Activated T-cell treated with anti-CD3 and anti-CD28 coated beads, Interleukin-2, amount 50 U/mL, for 24 hours (primary cell): ENCODE results near the gene RNF115.
"Not testable (repeated sequence)": the region's sequence is repeated elsewhere in the genome, so short reads cannot be mapped to it uniquely, and the experiment has no call there.

Source experiments
- DNase-seq: peaks from one replicate; pipeline ENCODE4 v3.0.0-alpha.2; 2020
- H3K27ac Mint-ChIP-seq: 2 replicates; pipeline ENCODE4 v1.8.0; 2020; ENCODE audit warnings: mild to moderate bottlenecking, mixed read lengths
- H3K27me3 Mint-ChIP-seq: 2 replicates; pipeline ENCODE4 v1.8.0; 2020; ENCODE audit warnings: mixed read lengths
- H3K36me3 Mint-ChIP-seq: 2 replicates; pipeline ENCODE4 v1.8.0; 2020; ENCODE audit warnings: low read depth, mixed read lengths
- H3K4me1 Mint-ChIP-seq: 2 replicates; pipeline ENCODE4 v1.8.0; 2020; ENCODE audit warnings: low read depth, mixed read lengths
- H3K4me3 Mint-ChIP-seq: 2 replicates; pipeline ENCODE4 v1.8.0; 2020; ENCODE audit warnings: mild to moderate bottlenecking, moderate library complexity, mixed read lengths
- H3K9me3 Mint-ChIP-seq: 2 replicates; pipeline ENCODE4 v1.8.0; 2020; ENCODE audit warnings: mixed read lengths

The RNF115 gene

DNA sequence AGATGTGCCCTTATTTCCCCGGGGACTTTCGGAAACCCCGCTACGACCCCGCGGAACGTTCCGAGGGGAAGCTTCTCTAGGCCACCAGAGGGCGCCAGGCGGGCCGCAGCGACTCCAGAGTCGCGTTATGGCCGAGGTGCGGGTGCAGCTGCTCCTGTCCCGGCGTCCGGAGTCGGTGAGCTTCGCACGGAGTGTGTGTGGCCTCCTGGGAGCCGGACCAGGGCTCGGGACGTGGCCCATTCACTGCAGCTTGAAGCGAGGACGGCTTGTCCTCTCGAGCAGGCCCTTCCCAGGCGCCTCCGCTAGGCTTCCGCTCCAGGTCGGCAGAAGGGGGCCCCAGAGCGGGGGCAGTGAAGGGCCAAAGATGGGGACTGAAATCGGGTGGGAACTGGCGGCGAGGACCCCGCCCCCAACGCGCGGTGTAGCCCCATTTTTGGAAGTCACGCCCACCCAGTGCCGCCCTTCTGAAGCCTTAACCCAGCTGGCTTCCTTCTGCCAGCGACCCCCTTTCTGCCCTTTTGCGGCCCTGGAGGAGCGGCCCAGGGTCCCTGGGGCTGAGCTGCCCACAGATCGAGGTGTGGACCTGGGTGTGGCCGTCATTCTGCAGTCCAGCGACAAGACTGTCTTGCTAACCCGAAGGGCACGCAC lies 21.7 kb upstream of the RNF115 start, which contains the start of gene NUDT17:
NUDT17 (plus strand) TSS at position 117 of the 648 bp plus-strand sequence; CDS start at position 128, 11 bp downstream.
- H3K27me3 Mint-ChIP-seq: no peaks in the 10 kb centered on the region
- H3K4me1 Mint-ChIP-seq: peaks cover 19% of the 10 kb centered on the region
- no peak within 1 kb of the TSS for H3K4me3 Mint-ChIP-seq
- DNase-seq: peak; percentile 86
- peak within 1 kb of the TSS; percentile 26 for H3K27ac Mint-ChIP-seq
- H3K9me3 Mint-ChIP-seq: no peaks in the 10 kb centered on the region
- H3K36me3 Mint-ChIP-seq: peaks cover 43% of the 10 kb centered on the region

GRCh38 chr1:145845144-145845513 lies 21.2 kb upstream of the RNF115 start:
- H3K4me1 Mint-ChIP-seq: peaks cover 17% of the 10 kb centered on the region
- no peak for DNase-seq
- peaks cover 43% of the 10 kb centered on the region for H3K36me3 Mint-ChIP-seq
- no peak overlapping the region for H3K27ac Mint-ChIP-seq
- no peak overlapping the region for H3K4me3 Mint-ChIP-seq
- H3K9me3 Mint-ChIP-seq: no peaks in the 10 kb centered on the region
- no peaks in the 10 kb centered on the region for H3K27me3 Mint-ChIP-seq

GRCh38 chr1:145843031-145843430 lies 19.1 kb upstream of the RNF115 start:
- Mint-ChIP-seq H3K27ac (no peak overlapping the region), H3K36me3 (peaks cover 52% of the 10 kb centered on the region), H3K4me3 (no peak overlapping the region), H3K27me3 (no peaks in the 10 kb centered on the region), H3K9me3 (no peaks in the 10 kb centered on the region), H3K4me1 (peaks cover 13% of the 10 kb centered on the region)
- DNase-seq: no peak

DNA sequence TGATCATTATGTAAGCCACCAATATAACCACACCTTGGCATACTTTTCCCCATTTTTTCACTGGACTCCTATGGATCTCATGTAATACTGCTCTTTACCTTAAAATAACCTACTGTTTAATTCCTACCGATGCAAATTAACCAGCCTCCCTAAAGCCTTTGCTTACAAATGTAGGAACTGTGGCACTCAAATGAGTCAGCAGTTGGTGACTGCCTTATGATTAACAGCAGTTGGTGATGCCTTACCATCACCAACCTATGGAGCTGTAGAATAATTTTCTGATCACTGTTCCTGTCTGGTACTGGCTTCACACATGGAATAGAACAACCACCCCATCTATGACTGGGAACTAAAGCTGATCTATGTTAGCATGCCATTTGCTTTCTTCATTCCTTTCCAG lies 13.8 kb upstream of the RNF115 start:
- Mint-ChIP-seq H3K36me3 (peaks cover 94% of the 10 kb centered on the region), H3K27me3 (no peaks in the 10 kb centered on the region), H3K27ac (peak overlapping the region; percentile 19), H3K4me1 (peaks cover 6% of the 10 kb centered on the region), H3K9me3 (no peaks in the 10 kb centered on the region), H3K4me3 (no peak overlapping the region)
- DNase-seq: no peak

DNA sequence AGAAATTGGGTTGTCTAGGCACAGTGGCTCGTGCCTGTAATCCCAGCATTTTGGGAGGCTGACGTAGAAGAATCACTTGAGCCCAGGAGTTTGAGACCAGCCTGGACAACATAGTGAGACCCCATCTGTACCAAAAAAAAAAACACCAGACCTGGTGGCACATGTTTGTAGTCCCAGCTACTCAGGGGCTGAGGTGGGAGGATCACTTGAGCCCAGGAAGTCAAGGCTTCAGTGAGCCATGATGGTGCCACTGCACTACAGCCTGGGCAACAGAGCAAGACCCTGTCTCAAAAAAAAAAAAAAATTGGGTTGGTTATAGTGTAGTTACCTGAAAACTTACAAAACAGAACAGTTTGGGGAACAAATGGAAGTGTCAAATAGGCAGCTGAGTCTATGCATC lies 6.9 kb upstream of the RNF115 start:
- not testable (repeated sequence) for H3K27ac Mint-ChIP-seq, H3K4me3 Mint-ChIP-seq, H3K9me3 Mint-ChIP-seq, DNase-seq, H3K27me3 Mint-ChIP-seq
- H3K4me1 Mint-ChIP-seq: peaks cover 36% of the 10 kb centered on the region
- peaks cover 90% of the 10 kb centered on the region for H3K36me3 Mint-ChIP-seq

GRCh38 chr1:145828367-145829026 lies 4.6 kb upstream of the RNF115 start:
- Mint-ChIP-seq H3K4me1 (peaks cover 45% of the 10 kb centered on the region), H3K36me3 (peaks cover 84% of the 10 kb centered on the region), H3K27ac (peak overlapping the region; percentile 92), H3K27me3 (no peaks in the 10 kb centered on the region), H3K4me3 (peak overlapping the region; percentile 21), H3K9me3 (no peaks in the 10 kb centered on the region)
- DNase-seq: no peak

DNA sequence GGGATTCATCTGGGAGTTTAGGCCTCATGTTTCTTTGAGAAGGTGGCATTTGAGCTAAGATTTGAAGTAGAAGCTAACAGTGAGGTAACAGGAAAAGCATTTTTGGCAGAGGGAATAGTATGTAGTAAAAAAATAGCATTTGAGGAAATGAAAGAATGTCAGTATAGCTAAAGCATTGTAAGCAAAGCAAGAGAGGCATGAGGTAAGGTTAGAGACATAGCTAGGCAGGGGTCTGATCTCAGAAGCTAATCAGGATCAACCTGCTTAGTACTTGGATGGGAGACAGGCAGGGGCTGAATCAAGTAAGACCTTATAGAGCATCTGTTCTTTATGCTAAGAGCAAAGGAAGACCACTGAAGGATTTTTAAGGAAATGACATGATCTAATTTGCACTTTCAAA lies 4.1 kb upstream of the RNF115 start:
- H3K4me3 Mint-ChIP-seq: peak overlapping the region; percentile 21
- DNase-seq: no peak
- peaks cover 44% of the 10 kb centered on the region for H3K4me1 Mint-ChIP-seq
- H3K27ac Mint-ChIP-seq: peak overlapping the region; percentile 92
- H3K27me3 Mint-ChIP-seq: no peaks in the 10 kb centered on the region
- no peaks in the 10 kb centered on the region for H3K9me3 Mint-ChIP-seq
- H3K36me3 Mint-ChIP-seq: peaks cover 81% of the 10 kb centered on the region

- no peaks in the 10 kb centered on the region for H3K9me3 Mint-ChIP-seq
- peak overlapping the region; percentile 58 for H3K27ac Mint-ChIP-seq
- H3K4me3 Mint-ChIP-seq: peak overlapping the region; percentile 98
- peaks cover 50% of the 10 kb centered on the region for H3K4me1 Mint-ChIP-seq
- peaks cover 65% of the 10 kb centered on the region for H3K36me3 Mint-ChIP-seq
- no peak for DNase-seq
- no peaks in the 10 kb centered on the region for H3K27me3 Mint-ChIP-seq
Measured at GRCh38 chr1:145826030-145826429, 2.1 kb upstream of the RNF115 start.

DNA sequence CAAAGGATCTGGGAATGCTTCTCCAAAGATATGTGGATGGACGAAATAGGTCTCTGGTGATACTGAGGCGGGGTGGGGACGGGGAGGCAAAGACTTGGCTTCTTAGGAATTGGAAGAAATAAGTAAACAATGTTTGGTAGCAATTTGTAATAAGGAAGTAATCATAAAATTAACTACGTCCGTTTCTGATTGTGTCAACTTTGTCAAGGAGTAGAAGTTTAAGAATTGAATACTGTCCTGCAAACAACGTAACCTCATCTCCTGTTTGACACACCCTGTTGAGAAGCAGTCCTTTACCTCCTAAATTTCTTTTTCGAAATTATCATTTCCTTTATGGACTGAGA lies 576 bp upstream of the RNF115 start:
- peaks cover 51% of the 10 kb centered on the region for H3K4me1 Mint-ChIP-seq
- peak overlapping the region; percentile 98 for H3K27ac Mint-ChIP-seq
- DNase-seq: no peak

GRCh38 chr1:145822779-145823331 lies 1.0 kb downstream of the RNF115 start:
- H3K27me3 Mint-ChIP-seq, H3K9me3 Mint-ChIP-seq, H3K27ac Mint-ChIP-seq, DNase-seq: not testable (repeated sequence)
- H3K36me3 Mint-ChIP-seq: peaks cover 39% of the 10 kb centered on the region
- H3K4me1 Mint-ChIP-seq: peaks cover 38% of the 10 kb centered on the region
- H3K4me3 Mint-ChIP-seq: peak overlapping the region; percentile 25

More for the DNA sequence above, 576 bp upstream of the RNF115 start:
- no peaks in the 10 kb centered on the region for H3K9me3 Mint-ChIP-seq
- H3K4me3 Mint-ChIP-seq: peak overlapping the region; percentile 98
- peaks cover 51% of the 10 kb centered on the region for H3K36me3 Mint-ChIP-seq
- H3K27me3 Mint-ChIP-seq: no peaks in the 10 kb centered on the region

- H3K27ac Mint-ChIP-seq, H3K4me3 Mint-ChIP-seq, H3K27me3 Mint-ChIP-seq, DNase-seq, H3K9me3 Mint-ChIP-seq, H3K36me3 Mint-ChIP-seq: not testable (repeated sequence)
- H3K4me1 Mint-ChIP-seq: peaks cover 19% of the 10 kb centered on the region
Measured at GRCh38 chr1:145818095-145818494, 5.8 kb downstream of the RNF115 start.

GRCh38 chr1:145812977-145813810 lies 10.7 kb downstream of the RNF115 start:
- not testable (repeated sequence) for H3K27me3 Mint-ChIP-seq, H3K27ac Mint-ChIP-seq, H3K4me3 Mint-ChIP-seq, DNase-seq, H3K36me3 Mint-ChIP-seq, H3K9me3 Mint-ChIP-seq
- peaks cover 14% of the 10 kb centered on the region for H3K4me1 Mint-ChIP-seq

DNA sequence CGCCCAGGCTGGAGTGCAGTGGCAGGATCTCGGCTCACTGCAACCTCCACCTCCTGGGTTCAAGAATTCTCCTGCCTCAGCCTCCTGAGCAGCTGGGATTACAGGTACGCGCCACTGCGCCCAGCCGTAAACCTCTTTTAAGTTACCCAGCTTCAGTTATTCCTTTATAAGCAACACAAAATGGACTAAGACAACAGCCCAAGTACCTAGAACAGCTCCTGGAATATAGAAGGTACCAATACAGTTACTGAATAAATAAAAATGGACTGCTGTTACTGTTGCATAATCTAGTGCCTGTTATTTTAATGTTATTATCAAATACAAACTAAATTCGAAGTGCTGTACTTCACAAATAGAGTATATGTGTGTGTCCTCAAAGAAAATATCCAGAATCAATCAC lies 17.1 kb downstream of the RNF115 start:
- no peak for DNase-seq
- Mint-ChIP-seq H3K27me3 (no peaks in the 10 kb centered on the region), H3K4me1 (peaks cover 40% of the 10 kb centered on the region), H3K27ac (no peak overlapping the region), H3K4me3 (no peak overlapping the region), H3K9me3 (no peaks in the 10 kb centered on the region), H3K36me3 (peaks cover 4% of the 10 kb centered on the region)

DNA sequence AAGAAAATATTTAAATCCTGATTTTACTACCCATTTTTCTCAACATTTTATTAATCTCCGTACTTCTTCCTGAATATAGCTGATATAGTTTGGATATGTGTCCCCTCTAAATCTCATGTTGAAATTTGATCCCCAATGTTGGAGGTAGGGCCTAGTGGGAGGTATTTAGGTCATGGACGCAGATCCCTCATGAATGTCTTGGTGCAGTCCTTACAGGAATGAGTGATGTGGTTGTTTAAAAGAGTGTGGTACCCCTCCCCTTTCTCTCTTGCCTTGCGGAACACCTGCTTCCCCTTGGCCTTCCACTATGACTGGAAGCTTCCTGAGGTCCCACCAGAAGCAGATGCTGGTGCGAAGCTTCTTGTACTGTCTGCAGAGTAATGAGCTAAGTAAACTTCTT lies 17.5 kb downstream of the RNF115 start:
- Mint-ChIP-seq H3K4me1 (peaks cover 44% of the 10 kb centered on the region), H3K27me3 (no peaks in the 10 kb centered on the region), H3K9me3 (no peaks in the 10 kb centered on the region), H3K27ac (no peak overlapping the region), H3K36me3 (peaks cover 7% of the 10 kb centered on the region), H3K4me3 (no peak overlapping the region)
- no peak for DNase-seq
